ENCODE data around the gene HOXA1.

The HOXA1 gene

DNA sequence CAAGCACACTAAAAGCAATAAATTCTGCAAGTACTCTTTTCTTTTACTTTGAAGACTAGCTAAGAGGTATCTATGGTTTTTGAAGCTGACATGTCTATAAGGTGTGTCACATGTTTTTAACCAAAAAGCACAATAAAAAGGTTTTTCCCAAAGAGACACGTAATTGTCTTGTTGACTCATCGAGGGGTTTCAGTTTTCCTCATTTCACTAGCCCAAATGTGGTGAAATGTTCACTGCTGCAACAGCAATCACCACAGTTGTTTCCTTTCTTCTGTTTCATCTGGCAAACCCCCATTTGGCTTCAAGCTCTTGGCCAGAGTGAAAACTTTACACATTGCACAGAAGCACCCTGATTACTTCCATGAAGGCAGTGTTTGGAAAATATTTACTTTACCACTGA lies 38.6 kb upstream of the HOXA1 start (continued):
- TF ChIP-seq, protein P1, sequence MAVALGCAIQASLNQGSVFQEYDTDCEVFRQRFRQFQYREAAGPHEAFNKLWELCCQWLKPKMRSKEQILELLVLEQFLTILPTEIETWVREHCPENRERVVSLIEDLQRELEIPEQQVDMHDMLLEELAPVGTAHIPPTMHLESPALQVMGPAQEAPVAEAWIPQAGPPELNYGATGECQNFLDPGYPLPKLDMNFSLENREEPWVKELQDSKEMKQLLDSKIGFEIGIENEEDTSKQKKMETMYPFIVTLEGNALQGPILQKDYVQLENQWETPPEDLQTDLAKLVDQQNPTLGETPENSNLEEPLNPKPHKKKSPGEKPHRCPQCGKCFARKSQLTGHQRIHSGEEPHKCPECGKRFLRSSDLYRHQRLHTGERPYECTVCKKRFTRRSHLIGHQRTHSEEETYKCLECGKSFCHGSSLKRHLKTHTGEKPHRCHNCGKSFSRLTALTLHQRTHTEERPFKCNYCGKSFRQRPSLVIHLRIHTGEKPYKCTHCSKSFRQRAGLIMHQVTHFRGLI (tag by site-specific recombination; IDR thresholded peaks at IDR 0.05): no peak
- 0 out of 2 replicates have a peak, but pooled peaks have one; percentile 64 for TF ChIP-seq ZBTB17 (tag by site-specific recombination; IDR thresholded peaks at IDR 0.05)
- TF ChIP-seq ZNF843 (tag by site-specific recombination; IDR thresholded peaks at IDR 0.05): no peak
- TF ChIP-seq, protein P2, sequence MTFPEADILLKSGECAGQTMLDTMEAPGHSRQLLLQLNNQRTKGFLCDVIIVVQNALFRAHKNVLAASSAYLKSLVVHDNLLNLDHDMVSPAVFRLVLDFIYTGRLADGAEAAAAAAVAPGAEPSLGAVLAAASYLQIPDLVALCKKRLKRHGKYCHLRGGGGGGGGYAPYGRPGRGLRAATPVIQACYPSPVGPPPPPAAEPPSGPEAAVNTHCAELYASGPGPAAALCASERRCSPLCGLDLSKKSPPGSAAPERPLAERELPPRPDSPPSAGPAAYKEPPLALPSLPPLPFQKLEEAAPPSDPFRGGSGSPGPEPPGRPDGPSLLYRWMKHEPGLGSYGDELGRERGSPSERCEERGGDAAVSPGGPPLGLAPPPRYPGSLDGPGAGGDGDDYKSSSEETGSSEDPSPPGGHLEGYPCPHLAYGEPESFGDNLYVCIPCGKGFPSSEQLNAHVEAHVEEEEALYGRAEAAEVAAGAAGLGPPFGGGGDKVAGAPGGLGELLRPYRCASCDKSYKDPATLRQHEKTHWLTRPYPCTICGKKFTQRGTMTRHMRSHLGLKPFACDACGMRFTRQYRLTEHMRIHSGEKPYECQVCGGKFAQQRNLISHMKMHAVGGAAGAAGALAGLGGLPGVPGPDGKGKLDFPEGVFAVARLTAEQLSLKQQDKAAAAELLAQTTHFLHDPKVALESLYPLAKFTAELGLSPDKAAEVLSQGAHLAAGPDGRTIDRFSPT (tag by site-specific recombination; IDR thresholded peaks at IDR 0.05): no peak

DNA sequence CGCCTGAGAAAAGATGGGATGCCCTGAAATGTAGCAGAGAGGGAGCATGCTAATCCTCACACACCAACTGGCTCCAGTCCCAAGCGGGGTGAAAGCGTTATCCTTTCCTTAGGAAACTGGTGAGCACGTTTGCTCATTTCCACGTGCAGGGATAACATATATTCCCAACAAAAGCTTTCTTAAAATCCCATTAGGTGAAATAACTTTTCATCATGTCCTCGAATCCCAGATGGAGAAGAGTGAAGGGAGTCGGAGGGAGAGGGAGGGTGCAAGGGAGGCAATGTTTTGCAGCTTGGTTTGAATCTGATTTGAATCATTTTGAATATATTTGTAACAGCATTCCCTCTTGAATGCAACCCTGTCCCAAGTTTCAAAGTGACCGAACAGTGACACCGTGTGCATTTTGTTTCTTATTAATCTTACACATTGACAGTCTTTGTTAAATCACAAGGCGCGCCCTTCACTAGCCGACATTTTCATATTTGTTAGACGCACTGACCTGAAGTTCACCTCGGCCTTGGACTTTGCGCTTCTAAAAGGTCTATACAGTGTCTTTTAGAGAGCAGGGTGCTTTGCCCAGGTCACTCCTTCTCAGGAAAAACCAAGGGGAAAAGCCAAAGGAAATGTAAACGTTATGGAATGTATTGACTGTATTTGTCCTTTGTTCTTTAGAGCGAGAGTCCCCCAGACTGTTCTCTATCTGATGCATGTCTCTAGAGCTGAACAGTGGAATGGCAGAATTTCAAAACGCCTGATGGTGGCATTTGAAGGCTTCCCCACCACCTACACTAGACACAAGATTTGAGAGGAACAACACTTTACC lies 37.8 kb upstream of the HOXA1 start:
- Histone ChIP-seq H3K36me3 (ENCODE audit: control insufficient read depth in 2 of 2, insufficient read depth in 1 of 2, low read length in 2 of 2) (peaks cover 4 to 10% of the 10 kb centered on the region in 2 experiments; a peak in 1 of 3 replicates), H3K27ac (ENCODE audit: extremely low read depth, low read depth, low read length) (peak overlapping the region; percentile 56; the same call in 1 of the 2 replicates), H3K9me3 (ENCODE audit: control insufficient read depth, insufficient read depth, low read depth, low read length) (no peaks in the 10 kb centered on the region), H3K4me3 (ENCODE audit: low read depth, low read length) (no peak overlapping the region), H3K4me1 (ENCODE audit: control insufficient read depth, insufficient read depth, low read length) (peaks cover 66% of the 10 kb centered on the region)
- CTCF ChIA-PET: interaction anchor here (0.8 to 1.9 kb wide), 6 partner anchors 10 to 764 kb away, joined by 3 to 7 read pairs (median 4); partner anchors contain the start of gene HOXA5
- POLR2A ChIA-PET: interaction anchor here (0.6 to 1.4 kb wide), 2 partner anchors 10 to 25 kb away, joined by 3 read pairs; partner anchors contain the start of gene HOXA5
- TF ChIP-seq OSR2 (tag by site-specific recombination; IDR thresholded peaks at IDR 0.05): no peak
- TF ChIP-seq FEZF1 (tag by site-specific recombination; IDR thresholded peaks at IDR 0.05): peak; percentile 80
- TF ChIP-seq, protein P3, sequence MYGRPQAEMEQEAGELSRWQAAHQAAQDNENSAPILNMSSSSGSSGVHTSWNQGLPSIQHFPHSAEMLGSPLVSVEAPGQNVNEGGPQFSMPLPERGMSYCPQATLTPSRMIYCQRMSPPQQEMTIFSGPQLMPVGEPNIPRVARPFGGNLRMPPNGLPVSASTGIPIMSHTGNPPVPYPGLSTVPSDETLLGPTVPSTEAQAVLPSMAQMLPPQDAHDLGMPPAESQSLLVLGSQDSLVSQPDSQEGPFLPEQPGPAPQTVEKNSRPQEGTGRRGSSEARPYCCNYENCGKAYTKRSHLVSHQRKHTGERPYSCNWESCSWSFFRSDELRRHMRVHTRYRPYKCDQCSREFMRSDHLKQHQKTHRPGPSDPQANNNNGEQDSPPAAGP (tag by site-specific recombination; IDR thresholded peaks at IDR 0.05): no peak
- TF ChIP-seq, protein P4, sequence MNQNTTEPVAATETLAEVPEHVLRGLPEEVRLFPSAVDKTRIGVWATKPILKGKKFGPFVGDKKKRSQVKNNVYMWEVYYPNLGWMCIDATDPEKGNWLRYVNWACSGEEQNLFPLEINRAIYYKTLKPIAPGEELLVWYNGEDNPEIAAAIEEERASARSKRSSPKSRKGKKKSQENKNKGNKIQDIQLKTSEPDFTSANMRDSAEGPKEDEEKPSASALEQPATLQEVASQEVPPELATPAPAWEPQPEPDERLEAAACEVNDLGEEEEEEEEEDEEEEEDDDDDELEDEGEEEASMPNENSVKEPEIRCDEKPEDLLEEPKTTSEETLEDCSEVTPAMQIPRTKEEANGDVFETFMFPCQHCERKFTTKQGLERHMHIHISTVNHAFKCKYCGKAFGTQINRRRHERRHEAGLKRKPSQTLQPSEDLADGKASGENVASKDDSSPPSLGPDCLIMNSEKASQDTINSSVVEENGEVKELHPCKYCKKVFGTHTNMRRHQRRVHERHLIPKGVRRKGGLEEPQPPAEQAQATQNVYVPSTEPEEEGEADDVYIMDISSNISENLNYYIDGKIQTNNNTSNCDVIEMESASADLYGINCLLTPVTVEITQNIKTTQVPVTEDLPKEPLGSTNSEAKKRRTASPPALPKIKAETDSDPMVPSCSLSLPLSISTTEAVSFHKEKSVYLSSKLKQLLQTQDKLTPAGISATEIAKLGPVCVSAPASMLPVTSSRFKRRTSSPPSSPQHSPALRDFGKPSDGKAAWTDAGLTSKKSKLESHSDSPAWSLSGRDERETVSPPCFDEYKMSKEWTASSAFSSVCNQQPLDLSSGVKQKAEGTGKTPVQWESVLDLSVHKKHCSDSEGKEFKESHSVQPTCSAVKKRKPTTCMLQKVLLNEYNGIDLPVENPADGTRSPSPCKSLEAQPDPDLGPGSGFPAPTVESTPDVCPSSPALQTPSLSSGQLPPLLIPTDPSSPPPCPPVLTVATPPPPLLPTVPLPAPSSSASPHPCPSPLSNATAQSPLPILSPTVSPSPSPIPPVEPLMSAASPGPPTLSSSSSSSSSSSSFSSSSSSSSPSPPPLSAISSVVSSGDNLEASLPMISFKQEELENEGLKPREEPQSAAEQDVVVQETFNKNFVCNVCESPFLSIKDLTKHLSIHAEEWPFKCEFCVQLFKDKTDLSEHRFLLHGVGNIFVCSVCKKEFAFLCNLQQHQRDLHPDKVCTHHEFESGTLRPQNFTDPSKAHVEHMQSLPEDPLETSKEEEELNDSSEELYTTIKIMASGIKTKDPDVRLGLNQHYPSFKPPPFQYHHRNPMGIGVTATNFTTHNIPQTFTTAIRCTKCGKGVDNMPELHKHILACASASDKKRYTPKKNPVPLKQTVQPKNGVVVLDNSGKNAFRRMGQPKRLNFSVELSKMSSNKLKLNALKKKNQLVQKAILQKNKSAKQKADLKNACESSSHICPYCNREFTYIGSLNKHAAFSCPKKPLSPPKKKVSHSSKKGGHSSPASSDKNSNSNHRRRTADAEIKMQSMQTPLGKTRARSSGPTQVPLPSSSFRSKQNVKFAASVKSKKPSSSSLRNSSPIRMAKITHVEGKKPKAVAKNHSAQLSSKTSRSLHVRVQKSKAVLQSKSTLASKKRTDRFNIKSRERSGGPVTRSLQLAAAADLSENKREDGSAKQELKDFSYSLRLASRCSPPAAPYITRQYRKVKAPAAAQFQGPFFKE (tag by site-specific recombination; IDR thresholded peaks at IDR 0.05; ENCODE audit: borderline replicate concordance): no peak
- TF ChIP-seq ZNF596 (tag by site-specific recombination; IDR thresholded peaks at IDR 0.05): peak; percentile 43; the same call in 1 of the 2 replicates
- TF ChIP-seq ZNF23 (tag by site-specific recombination; IDR thresholded peaks at IDR 0.05; ENCODE audit: borderline replicate concordance): no peak
- TF ChIP-seq OVOL3 (tag by site-specific recombination; IDR thresholded peaks at IDR 0.05): no peak
- no peak for TF ChIP-seq ZNF776 (tag by site-specific recombination; IDR thresholded peaks at IDR 0.05; ENCODE audit: borderline replicate concordance)
- no peak for TF ChIP-seq ZNF48 (tag by site-specific recombination; IDR thresholded peaks at IDR 0.05)
- TF ChIP-seq ZNF37A (tag by site-specific recombination; IDR thresholded peaks at IDR 0.05): no peak
- TF ChIP-seq ZNF768 (tag by site-specific recombination; IDR thresholded peaks at IDR 0.05): no peak
- no peak for TF ChIP-seq ZNF214 (tag by site-specific recombination; IDR thresholded peaks at IDR 0.05; ENCODE audit: borderline replicate concordance)
- no peak for TF ChIP-seq EGR2 (tag by site-specific recombination; IDR thresholded peaks at IDR 0.05; ENCODE audit: low read depth)
- peak; percentile 45; the same call in 1 of the 2 replicates for TF ChIP-seq ZNF366 (tag by site-specific recombination; conservative IDR thresholded peaks at IDR 0.05)
- TF ChIP-seq ZNF324 (tag by site-specific recombination; IDR thresholded peaks at IDR 0.05): no peak
- TF ChIP-seq, protein P5, sequence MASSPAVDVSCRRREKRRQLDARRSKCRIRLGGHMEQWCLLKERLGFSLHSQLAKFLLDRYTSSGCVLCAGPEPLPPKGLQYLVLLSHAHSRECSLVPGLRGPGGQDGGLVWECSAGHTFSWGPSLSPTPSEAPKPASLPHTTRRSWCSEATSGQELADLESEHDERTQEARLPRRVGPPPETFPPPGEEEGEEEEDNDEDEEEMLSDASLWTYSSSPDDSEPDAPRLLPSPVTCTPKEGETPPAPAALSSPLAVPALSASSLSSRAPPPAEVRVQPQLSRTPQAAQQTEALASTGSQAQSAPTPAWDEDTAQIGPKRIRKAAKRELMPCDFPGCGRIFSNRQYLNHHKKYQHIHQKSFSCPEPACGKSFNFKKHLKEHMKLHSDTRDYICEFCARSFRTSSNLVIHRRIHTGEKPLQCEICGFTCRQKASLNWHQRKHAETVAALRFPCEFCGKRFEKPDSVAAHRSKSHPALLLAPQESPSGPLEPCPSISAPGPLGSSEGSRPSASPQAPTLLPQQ (tag by site-specific recombination; IDR thresholded peaks at IDR 0.05): no peak
- TF ChIP-seq GLI2 (tag by site-specific recombination; IDR thresholded peaks at IDR 0.05; ENCODE audit: borderline replicate concordance, low read depth): no peak
- TF ChIP-seq IKZF3 (tag by site-specific recombination; IDR thresholded peaks at IDR 0.05): peak; percentile 75
- TF ChIP-seq ZNF133 (tag by site-specific recombination; IDR thresholded peaks at IDR 0.05): no peak

All from HEK293 (cell line).